GM18499 (cell line): ENCODE data around the gene SMCR8.
"Not testable (repeated sequence)": the region's sequence is repeated elsewhere in the genome, so short reads cannot be mapped to it uniquely, and the experiment has no call there.

ENCODE experiments used
- ATAC-seq: cut with Tn5 transposase; IDR thresholded peaks from one replicate; pipeline ENCODE4 v1.9.1; 2021; ENCODE audit warnings: moderate number of reproducible peaks; ENCODE audit not compliant: insufficient read depth, unreplicated experiment

SMCR8 gene

GRCh38 chr17:18318117-18318516, 3.0 kb downstream of the SMCR8 start:
- ATAC-seq = no peak

- ATAC-seq = no peak
These were observed 3.8 kb downstream of the SMCR8 start for GRCh38 chr17:18318771-18319450.

GRCh38 chr17:18319604-18320256, 4.6 kb downstream of the SMCR8 start:
- no peak for ATAC-seq

GRCh38 chr17:18320301-18320700, 5.2 kb downstream of the SMCR8 start:
- no peak for ATAC-seq

GRCh38 chr17:18321309-18321708, 6.2 kb downstream of the SMCR8 start:
- ATAC-seq = no peak

- ATAC-seq = no peak
These were observed 7.4 kb downstream of the SMCR8 start for GRCh38 chr17:18322522-18322921.

GRCh38 chr17:18323007-18323406, 7.9 kb downstream of the SMCR8 start:
- ATAC-seq = no peak

GRCh38 chr17:18323507-18324139, 8.5 kb downstream of the SMCR8 start:
- ATAC-seq = no peak

GRCh38 chr17:18324140-18325050, 9.3 kb downstream of the SMCR8 start:
- no peak for ATAC-seq

GRCh38 chr17:18326039-18326438, 10.9 kb downstream of the SMCR8 start:
- ATAC-seq = no peak

GRCh38 chr17:18326572-18326971, 11.5 kb downstream of the SMCR8 start:
- no peak for ATAC-seq

GRCh38 chr17:18327093-18327492, 12.0 kb downstream of the SMCR8 start:
- no peak for ATAC-seq

GRCh38 chr17:18327556-18327955, 12.5 kb downstream of the SMCR8 start:
- no peak for ATAC-seq

GRCh38 chr17:18328643-18329204, 13.6 kb downstream of the SMCR8 start:
- ATAC-seq = no peak

GRCh38 chr17:18331879-18332278, 16.8 kb downstream of the SMCR8 start:
- ATAC-seq = no peak

- no peak for ATAC-seq
These were observed 17.9 kb downstream of the SMCR8 start for GRCh38 chr17:18332909-18333489.

- ATAC-seq = not testable (repeated sequence)
These were observed 23.1 kb downstream of the SMCR8 start for GRCh38 chr17:18338158-18338557.

- no peak for ATAC-seq
These were observed 24.8 kb downstream of the SMCR8 start for GRCh38 chr17:18339933-18340332.

GRCh38 chr17:18344021-18344420, 28.9 kb downstream of the SMCR8 start:
- ATAC-seq = no peak

- no peak for ATAC-seq
These were observed 38.4 kb downstream of the SMCR8 start for GRCh38 chr17:18353541-18353940.
